HG03520 (cell line): ENCODE results near the gene LTBP3.

Experiments used
- ATAC-seq: cut with Tn5 transposase; IDR thresholded peaks from one replicate; pipeline ENCODE4 v1.9.1; 2021; ENCODE audit warnings: mild to moderate bottlenecking, moderate library complexity; ENCODE audit not compliant: unreplicated experiment

LTBP3 gene

DNA sequence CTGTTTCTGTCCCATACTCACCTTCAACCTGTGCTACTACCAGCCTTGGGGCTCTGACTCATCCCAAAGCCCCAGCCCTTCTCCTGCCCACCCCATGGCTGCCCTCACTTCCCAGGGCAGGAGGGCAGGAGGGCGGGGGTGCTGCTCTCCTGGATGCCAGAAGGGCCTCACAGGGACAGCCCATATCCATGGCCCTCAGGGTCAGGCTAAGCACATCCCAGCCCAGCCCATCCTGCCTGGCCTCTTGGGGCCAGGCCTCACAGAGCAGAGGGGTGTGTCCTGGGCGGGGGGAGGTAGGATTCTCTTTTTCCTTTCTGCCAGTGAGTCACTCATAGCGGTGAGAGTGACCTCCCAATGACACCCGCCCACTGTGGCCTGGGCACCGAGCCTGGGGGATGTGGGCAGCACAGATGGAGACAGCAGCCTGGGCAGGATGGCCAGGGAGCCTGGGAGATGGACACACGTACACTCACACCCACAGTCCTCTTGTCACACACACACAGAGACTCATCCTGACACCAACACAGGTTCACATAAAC lies 2.4 kb downstream of the LTBP3 start:
- ATAC-seq, result no peak

- no peak for ATAC-seq
Measured at GRCh38 chr11:65554842-65555430, 3.2 kb downstream of the LTBP3 start.

- no peak for ATAC-seq
Measured at GRCh38 chr11:65554057-65554818, 3.9 kb downstream of the LTBP3 start.

GRCh38 chr11:65553301-65554001 lies 4.7 kb downstream of the LTBP3 start:
- no peak for ATAC-seq

GRCh38 chr11:65552388-65552951 lies 5.7 kb downstream of the LTBP3 start:
- no peak for ATAC-seq

DNA sequence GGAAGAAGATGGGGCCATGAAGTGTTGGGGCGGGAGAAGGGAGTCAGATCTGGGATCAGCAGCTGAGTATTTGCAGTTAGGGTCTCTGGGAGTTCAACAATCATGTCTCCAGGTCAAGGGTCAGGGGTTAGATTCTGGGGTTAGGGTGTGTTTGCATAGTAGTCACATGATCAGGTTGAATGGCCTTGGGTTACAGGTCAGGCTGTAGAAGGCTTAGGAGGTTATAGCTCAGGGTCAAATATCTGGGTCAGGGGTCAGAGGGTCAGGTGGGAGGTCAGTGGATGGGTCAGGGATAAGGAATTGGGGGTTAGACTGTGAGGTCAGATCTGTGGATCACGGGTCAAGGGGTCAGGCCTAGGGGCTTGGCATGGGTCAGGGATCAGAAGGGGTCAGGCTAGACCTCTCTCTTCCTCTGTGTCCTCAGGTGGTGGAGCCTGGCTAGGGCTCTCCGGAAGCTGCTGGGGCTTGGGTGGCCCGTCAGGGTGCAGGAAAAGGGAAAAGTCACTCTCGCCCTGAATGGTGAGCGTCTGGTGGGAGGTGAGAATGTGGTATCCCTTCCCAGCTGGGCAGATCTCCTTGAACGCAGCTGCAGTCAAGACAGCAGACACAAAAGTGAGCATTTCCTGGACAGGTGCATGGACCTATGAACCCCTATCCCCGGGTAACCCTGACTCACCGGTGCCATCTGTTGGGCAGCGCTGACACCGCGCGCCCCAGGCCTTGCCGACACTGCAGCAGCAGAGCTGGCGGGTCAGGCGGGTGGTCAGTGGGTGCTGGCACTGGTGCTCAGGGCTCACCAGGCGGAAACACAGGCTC lies 6.4 kb downstream of the LTBP3 start:
- no peak for ATAC-seq

DNA sequence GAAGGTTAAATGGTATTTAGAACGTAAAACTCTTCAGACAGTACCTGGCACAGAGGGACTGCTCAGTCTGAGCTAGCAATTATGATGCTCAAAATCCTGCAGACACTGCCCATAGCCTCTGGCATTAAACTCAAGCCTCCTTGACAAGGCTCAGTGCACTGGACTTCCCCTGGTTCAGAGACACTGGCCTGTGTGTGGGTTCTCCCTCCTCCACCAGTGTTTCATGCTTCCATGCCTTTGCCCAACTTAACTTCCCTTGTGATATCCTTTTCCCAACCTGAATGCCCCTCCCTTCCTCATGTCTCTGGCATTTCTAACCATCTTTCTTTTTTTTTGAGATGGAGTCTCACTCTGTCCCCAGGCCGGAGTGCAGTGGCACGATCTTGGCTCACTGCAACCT lies 9.1 kb downstream of the LTBP3 start:
- no peak for ATAC-seq

- no peak for ATAC-seq
Measured at GRCh38 chr11:65548395-65548794, 9.8 kb downstream of the LTBP3 start.

GRCh38 chr11:65547446-65548125 lies 10.6 kb downstream of the LTBP3 start:
- ATAC-seq, result no peak

DNA sequence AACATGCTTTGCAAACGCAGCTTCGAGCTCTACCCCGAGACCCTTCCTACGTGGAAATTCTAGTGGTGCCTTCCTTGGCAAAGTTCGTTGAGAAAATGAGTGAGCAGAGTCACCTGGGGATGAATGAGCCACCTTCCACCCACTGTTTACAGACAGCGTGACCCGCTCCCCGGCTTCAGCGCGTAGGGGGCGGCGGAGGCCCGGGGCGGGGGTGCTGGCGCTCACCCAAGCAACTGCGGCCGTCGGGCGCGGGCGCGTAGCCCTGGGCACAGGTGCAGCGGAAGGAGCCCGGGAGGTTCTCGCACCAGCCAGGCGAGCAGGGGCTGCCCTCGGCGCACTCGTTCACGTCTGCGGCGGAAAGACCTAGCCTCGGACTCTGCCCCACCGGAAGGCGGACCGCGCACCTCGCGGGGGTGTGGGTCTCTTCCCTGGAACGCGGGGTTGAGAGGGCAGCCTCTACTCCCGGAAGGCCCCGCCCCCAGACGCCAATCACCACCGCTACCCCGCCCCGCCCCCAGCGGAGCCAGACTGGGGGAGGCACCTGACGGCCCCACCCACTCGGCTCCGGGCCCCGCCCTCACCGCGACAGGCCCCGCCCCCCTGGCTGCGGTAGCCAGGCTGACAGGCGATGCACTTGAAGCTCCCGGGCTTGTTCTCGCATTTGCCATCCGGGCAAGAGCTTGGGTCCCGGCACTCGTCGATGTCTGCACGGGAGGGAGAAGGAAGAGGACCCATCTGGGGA lies 11.8 kb downstream of the LTBP3 start:
- peak; percentile 49 for ATAC-seq

DNA sequence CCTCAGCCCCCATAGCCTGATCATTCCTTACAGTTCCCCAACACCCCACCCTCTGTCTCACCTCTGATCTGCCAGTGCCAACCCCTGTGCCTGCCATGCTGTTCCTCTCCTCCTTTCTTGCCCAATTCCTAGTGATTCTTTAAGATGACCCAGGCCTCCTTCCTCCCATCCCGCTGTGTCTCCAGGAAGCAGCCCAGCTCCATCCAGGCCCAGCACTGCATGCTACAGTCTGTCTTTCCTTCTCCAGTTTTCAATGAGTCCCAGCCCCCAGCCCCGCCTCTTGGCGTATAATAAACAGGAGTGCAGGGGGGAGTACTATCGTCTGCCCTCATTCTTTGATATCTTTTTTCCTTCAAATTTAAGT lies 12.3 kb downstream of the LTBP3 start:
- ATAC-seq, result no peak

- ATAC-seq, result no peak
Measured at GRCh38 chr11:65542738-65543390, 15.3 kb downstream of the LTBP3 start.

DNA sequence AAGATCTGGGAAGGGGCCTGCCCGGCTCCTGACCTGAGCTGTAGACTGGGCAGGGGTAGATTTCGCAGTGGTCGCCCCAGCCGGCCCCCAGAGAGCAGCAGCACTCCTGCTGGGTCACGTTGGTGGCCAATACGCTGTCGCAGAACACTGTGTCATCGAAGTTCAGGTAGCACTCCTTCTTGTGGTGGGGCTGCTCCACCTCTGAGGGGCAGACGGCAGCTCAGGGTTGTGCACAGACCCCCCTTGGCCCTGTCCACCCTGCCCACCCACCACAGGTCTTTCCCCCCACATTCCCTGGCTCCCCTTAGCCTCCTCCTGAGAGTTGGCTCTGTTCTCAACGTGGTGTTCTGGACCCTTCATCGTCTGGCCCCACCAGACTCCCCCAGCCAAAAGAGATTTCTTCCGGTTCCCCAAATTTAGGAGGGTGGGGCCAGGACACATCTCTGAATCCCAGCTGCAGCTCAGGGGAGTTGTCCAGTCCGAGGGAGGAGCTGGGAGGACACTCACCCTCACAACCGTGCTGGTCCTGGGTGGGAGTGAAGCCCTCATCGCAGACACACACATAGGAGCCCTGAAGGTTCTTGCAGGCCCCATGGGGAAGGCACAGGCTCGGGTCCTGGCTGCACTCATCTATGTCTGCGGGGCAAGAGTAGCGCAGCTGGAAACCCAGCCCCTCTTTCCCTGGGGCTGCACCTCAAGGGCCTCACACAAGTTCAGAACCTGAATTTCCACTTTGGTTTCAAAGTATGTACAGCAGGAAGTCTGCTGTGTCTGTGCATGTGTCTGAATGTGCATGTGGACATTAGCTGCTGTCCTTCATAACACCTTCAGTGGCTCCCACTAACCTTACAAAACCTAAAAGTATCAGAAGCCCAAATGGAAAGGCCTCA lies 16.8 kb downstream of the LTBP3 start:
- no peak for ATAC-seq

DNA sequence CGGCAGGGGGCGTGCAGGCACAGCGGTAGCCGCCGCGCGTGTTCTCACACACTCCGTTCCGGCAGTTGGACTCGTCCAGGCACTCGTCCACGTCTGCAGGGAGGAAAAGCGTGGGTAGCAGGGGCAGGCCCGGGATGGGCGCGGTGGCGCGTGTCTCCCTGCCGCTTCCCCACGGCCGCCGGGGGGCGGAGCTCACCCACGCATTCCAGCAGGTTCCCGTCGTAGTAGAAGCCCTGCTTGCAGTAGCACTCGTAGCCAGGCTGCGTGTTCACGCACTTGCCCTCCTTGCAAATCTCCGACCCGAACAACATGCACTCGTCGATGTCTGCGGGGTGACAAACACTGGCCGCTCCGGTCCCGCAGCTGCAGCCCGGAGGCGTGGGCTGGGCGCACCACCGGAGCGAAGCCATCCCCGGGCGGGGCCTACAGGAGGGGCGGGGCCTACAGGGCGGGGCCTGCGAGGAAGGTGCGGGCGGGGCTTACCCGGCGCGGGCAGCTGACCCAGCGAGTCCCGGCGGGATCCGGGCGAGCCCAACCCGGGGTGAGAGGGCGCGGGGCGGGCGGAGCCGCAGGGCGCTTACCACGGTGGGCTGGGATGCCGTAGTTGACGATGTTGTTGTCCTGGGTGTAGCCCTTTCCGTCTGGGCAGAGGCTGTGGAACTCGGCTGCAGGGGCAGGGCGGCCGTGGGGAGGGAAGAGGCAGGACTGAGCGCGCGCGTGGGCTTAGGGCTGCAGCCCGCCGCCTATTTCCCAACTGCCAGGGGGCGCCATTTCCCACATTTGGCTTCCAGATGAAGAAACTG lies 17.7 kb downstream of the LTBP3 start:
- ATAC-seq, result peak; percentile 55

DNA sequence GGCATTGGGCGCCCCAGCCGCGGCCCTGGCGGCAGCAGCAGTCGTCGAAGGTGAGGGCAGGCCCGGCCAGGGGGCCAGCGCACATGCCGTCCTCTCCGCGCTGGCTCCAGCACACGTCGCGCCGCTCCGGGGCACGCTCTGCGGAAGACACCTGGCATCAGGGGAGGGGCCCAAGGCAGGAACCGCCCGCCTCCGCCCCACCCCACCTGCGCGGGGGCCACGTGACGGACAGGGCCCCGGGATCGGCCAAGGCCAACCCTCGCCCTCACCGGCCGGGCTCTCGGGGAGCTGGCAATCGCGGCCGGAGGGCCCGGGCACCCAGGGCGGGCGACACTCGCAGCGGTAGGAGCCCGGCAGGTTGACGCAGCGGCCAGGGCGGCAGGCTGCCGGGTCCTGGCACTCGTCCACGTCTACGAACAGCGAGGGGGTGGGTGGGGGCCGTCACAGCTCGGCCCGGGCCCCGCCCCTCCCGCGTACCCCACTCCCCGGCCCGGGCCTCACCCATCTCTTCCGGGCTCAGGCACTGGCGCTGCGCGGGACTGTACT lies 18.3 kb downstream of the LTBP3 start:
- ATAC-seq, result peak; percentile 41

DNA sequence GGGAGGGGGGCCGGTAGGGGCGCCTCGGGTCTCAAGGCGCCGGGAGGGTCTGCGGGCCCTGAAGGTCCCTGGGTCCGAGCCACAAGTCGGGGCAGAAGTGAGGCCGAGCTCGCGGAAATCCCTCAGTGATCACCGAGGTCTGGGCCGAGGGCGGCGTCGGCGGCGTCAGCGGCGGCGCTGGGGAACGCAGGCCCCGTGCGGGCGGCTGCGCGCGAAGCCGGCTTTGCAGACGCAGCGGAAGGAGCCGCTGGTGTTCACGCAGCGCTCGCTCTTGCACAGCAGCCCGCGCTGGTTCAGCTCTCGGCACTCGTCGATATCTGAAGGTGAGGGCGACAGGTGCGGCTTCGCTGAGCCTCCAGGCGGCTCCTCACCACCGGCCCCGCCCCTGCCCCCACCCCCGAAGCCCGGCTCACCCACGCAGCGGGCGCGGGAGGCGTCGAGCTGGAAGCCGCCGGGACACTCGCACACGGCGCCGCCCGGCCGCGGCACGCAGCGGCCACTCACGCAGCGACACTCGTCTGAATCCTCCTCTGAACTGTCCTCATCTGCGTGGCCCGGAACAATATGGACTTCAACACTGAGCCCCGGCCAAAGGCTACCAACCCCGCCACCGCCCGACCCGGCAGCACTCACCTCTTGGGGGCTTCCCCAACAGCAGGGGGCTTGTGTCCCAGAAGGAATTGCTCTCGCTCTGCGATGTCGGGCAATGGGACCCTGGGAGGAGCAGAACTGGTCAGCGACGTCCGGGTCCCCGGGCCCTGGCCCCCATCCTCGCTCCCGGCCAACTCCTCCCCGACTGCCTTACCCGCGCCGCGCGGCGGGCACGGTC lies 19.0 kb downstream of the LTBP3 start:
- ATAC-seq, result no peak
